NCI-H460 (cell line): ENCODE data around the gene OPRL1. TPM values are rescaled to one million over a fixed set of nuclear protein-coding genes. Genes with fewer than 3 reads are reported as not detected.
A peak's percentile ranks its signal among the peaks of the same experiment; 100 is the strongest.
"Not testable (repeated sequence)": the region's sequence is repeated elsewhere in the genome, so short reads cannot be mapped to it uniquely, and the experiment has no call there.

Experiments
- DNase-seq: peaks from one replicate; pipeline ENCODE4 v3.0.0-alpha.2; 2016; ENCODE audit warnings: low read depth; ENCODE audit errors: extremely low read depth
- total RNA-seq: library from RNA; depleted of rRNA; stranded (reverse); fragments of >200 nt; shearing (Covaris generic); gene quantifications from 2 replicates; pipeline ENCODE4 v1.2.3, GENCODE V29; 2014

Gene OPRL1
- total RNA-seq, 1 experiment from 2014 or later: 0.32 TPM

- DNase-seq: peak; percentile 72
Observed at GRCh38 chr20:64083378-64083803, 3.5 kb downstream of the OPRL1 start.

GRCh38 chr20:64083804-64084684, 4.2 kb downstream of the OPRL1 start, which contains the start of gene LKAAEAR1:
TSS of gene LKAAEAR1 (minus strand) at chr20:64084398. CDS start at chr20:64084219, 179 bp downstream.
- no peak for DNase-seq

GRCh38 chr20:64084685-64085152, 4.8 kb downstream of the OPRL1 start:
- DNase-seq: no peak

- no peak for DNase-seq
Observed at GRCh38 chr20:64086801-64087200, 6.9 kb downstream of the OPRL1 start.

GRCh38 chr20:64087226-64087825, 7.4 kb downstream of the OPRL1 start:
- not testable (repeated sequence) for DNase-seq

- not testable (repeated sequence) for DNase-seq
Observed at GRCh38 chr20:64088586-64088985, 8.7 kb downstream of the OPRL1 start.

- no peak for DNase-seq
Observed at GRCh38 chr20:64090165-64090564, 10.3 kb downstream of the OPRL1 start.

GRCh38 chr20:64091340-64091739, 11.5 kb downstream of the OPRL1 start:
- no peak for DNase-seq

GRCh38 chr20:64091770-64092169, 11.9 kb downstream of the OPRL1 start:
- DNase-seq: no peak

GRCh38 chr20:64092258-64093012, 12.6 kb downstream of the OPRL1 start:
- DNase-seq: no peak

GRCh38 chr20:64093013-64093503, 13.2 kb downstream of the OPRL1 start:
- no peak for DNase-seq

GRCh38 chr20:64095455-64095854, 15.6 kb downstream of the OPRL1 start:
- no peak for DNase-seq

GRCh38 chr20:64095927-64096326, 16.0 kb downstream of the OPRL1 start:
- DNase-seq: no peak

- no peak for DNase-seq
Observed at GRCh38 chr20:64096535-64096934, 16.7 kb downstream of the OPRL1 start.

- no peak for DNase-seq
Observed at GRCh38 chr20:64098471-64099013, 18.7 kb downstream of the OPRL1 start.

- no peak for DNase-seq
Observed at GRCh38 chr20:64099086-64099786, 19.4 kb downstream of the OPRL1 start.

GRCh38 chr20:64099880-64100565, 20.1 kb downstream of the OPRL1 start:
- no peak for DNase-seq

GRCh38 chr20:64100566-64100888, 20.6 kb downstream of the OPRL1 start:
- DNase-seq: no peak

GRCh38 chr20:64100946-64101688, 21.2 kb downstream of the OPRL1 start:
- DNase-seq: no peak
